Keratinocyte (primary cell): ENCODE measurements around the gene GRM7. TPM values are rescaled to one million over a fixed set of nuclear protein-coding genes. Genes with fewer than 3 reads are reported as not detected.
A peak's percentile ranks its signal among the peaks of the same experiment; 100 is the strongest.

ENCODE experiments used
- DNase-seq: peaks from one replicate; pipeline ENCODE4 v3.0.0-alpha.2; 2011; ENCODE audit warnings: low read depth, missing footprints, low spot score
- FAIRE-seq: peaks from 2 replicates; lab custom pipeline; 2011; peaks lifted over from hg19 to GRCh38; lab: Jason Lieb, UNC
- H2AFZ ChIP-seq: 2 replicates; pipeline ENCODE4 v1.6.0; 2012; ENCODE audit warnings: low read length, control low read depth, inconsistent platforms; ENCODE audit not compliant: control insufficient read depth
- H3K27ac ChIP-seq: 2 replicates; pipeline ENCODE4 v1.5.1; 2011; ENCODE audit warnings: low read length; ENCODE audit not compliant: control insufficient read depth, insufficient read depth
- H3K27me3 ChIP-seq: 3 replicates; pipeline ENCODE4 v1.6.0; 2011; ENCODE audit warnings: low read length; ENCODE audit not compliant: control insufficient read depth, insufficient read depth; ENCODE audit errors: extremely low read depth
- H3K36me3 ChIP-seq, 2 experiments: 2 replicates in 1 of 2; 3 replicates in 1 of 2; pipeline ENCODE4 v1.5.1; 2011; ENCODE audit warnings: low read length in 2 of 2, mild to moderate bottlenecking in 1 of 2; ENCODE audit not compliant: control insufficient read depth in 2 of 2, insufficient read depth in 2 of 2; ENCODE audit errors: extremely low read depth in 1 of 2
- H3K4me1 ChIP-seq: 3 replicates; pipeline ENCODE4 v1.5.1; 2011; ENCODE audit warnings: low read length; ENCODE audit not compliant: control insufficient read depth, insufficient read depth; ENCODE audit errors: extremely low read depth
- H3K4me2 ChIP-seq: 3 replicates; pipeline ENCODE4 v1.6.0; 2011; ENCODE audit warnings: low read depth, low read length; ENCODE audit not compliant: control insufficient read depth, insufficient read depth; ENCODE audit errors: extremely low read depth
- H3K4me3 ChIP-seq, 3 experiments: fragments of 200-600 bp in 1 of 3; sonication (generic) in 1 of 3; 2 replicates in 2 of 3; 3 replicates in 1 of 3; pipeline ENCODE4 v1.5.1; 2011 to 2016; ENCODE audit warnings: low read length in 3 of 3, mild to moderate bottlenecking in 3 of 3, control low read depth in 2 of 3, inconsistent platforms in 1 of 3, low read depth in 1 of 3, mixed read lengths in 1 of 3, mixed run types in 1 of 3, moderate library complexity in 1 of 3; ENCODE audit not compliant: control insufficient read depth in 2 of 3, insufficient read depth in 2 of 3; ENCODE audit errors: extremely low read depth in 1 of 3
- H3K79me2 ChIP-seq: 2 replicates; pipeline ENCODE4 v1.6.0; 2012; ENCODE audit warnings: low read length; ENCODE audit not compliant: control insufficient read depth, insufficient read depth
- H3K9ac ChIP-seq: 3 replicates; pipeline ENCODE4 v1.6.0; 2011; ENCODE audit warnings: low read length; ENCODE audit not compliant: control insufficient read depth, insufficient read depth; ENCODE audit errors: extremely low read depth
- H3K9me1 ChIP-seq: 3 replicates; pipeline ENCODE4 v1.6.0; 2011; ENCODE audit warnings: low read length; ENCODE audit not compliant: control insufficient read depth, insufficient read depth; ENCODE audit errors: extremely low read depth
- H3K9me3 ChIP-seq: 2 replicates; pipeline ENCODE4 v1.5.1; 2012; ENCODE audit warnings: low read depth, low read length; ENCODE audit not compliant: control insufficient read depth
- H4K20me1 ChIP-seq: 3 replicates; pipeline ENCODE4 v1.6.0; 2011; ENCODE audit warnings: low read length; ENCODE audit not compliant: control insufficient read depth, insufficient read depth; ENCODE audit errors: extremely low read depth
- CTCF ChIP-seq, 3 experiments: IDR thresholded peaks in 1 of 3; conservative IDR thresholded peaks in 1 of 3; optimal IDR thresholded peaks in 1 of 3; 2 replicates in 2 of 3; 3 replicates in 1 of 3; pipeline versions ENCODE3 to v1.5.1; 2011; ENCODE audit warnings: low read length in 3 of 3, mild to moderate bottlenecking in 3 of 3, moderate library complexity in 2 of 3, control low read depth in 1 of 3, inconsistent platforms in 1 of 3; ENCODE audit not compliant: insufficient read depth in 2 of 3; ENCODE audit errors: extremely low read depth in 1 of 3
- EZH2 ChIP-seq: IDR thresholded peaks from one replicate; pipeline ENCODE4 v1.6.1; 2012; ENCODE audit warnings: inconsistent platforms, mild to moderate bottlenecking, low read length, moderate library complexity
- dilution Hi-C: fragments of 300-500 bp; cut with MboI; formaldehyde crosslinking; loops from one replicate; pipeline ENCODE4 v1.7.0; 2020; ENCODE audit warnings: low sequenced_read_pairs; ENCODE audit not compliant: extremely low pct_ligation_motif_present
- polyA plus RNA-seq, 5 experiments: library from polyadenylated mRNA; depleted of rRNA in 3 of 5; stranded (reverse) in 3 of 5; stranded (forward) in 1 of 5; unstranded in 1 of 5; fragments of >200 nt; gene quantifications; 1 replicate in 1 of 5; 2 replicates in 3 of 5; 3 replicates in 1 of 5; pipeline versions ENCODE4 v1.2.1 to v1.2.3, GENCODE V29; 2011 to 2012; ENCODE audit warnings: missing spikeins in 2 of 5, low read depth in 1 of 5, low replicate concordance in 1 of 5

GRM7 gene
- polyA plus RNA-seq, 1 donor (not counting 4 experiments of a cell fraction or from before 2014, with no cell fraction given), result not detected

DNA sequence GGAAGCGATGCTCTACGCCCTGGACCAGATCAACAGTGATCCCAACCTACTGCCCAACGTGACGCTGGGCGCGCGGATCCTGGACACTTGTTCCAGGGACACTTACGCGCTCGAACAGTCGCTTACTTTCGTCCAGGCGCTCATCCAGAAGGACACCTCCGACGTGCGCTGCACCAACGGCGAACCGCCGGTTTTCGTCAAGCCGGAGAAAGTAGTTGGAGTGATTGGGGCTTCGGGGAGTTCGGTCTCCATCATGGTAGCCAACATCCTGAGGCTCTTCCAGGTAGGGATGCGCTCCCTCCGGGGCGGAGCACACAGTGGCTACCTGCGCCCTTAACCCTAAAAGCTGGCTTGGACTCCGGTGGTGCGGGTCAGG, 698 bp downstream of the GRM7 start:
- Histone ChIP-seq H2AFZ (no peak overlapping the region), H3K9ac (no peak overlapping the region), H4K20me1 (no peaks in the 10 kb centered on the region), H3K27ac (no peak overlapping the region), H3K9me1 (no peaks in the 10 kb centered on the region), H3K36me3 (no peaks in the 10 kb centered on the region), H3K4me1 (no peaks in the 10 kb centered on the region), H3K4me3 (no peak overlapping the region), H3K79me2 (no peaks in the 10 kb centered on the region), H3K9me3 (no peaks in the 10 kb centered on the region), H3K4me2 (no peak overlapping the region), H3K27me3 (peaks cover 39% of the 10 kb centered on the region)
- DNase-seq (no peak), FAIRE-seq (no peak)
- no peak for TF ChIP-seq CTCF (optimal IDR thresholded peaks at IDR 0.05 in 1 of 3, IDR thresholded peaks at IDR 0.05 in 1 of 3, conservative IDR thresholded peaks at IDR 0.05 in 1 of 3; ENCODE audit: extremely low read depth in 1 of 3, insufficient read depth in 2 of 3, low read length in 3 of 3)
- peak; percentile 85 for TF ChIP-seq EZH2
- dilution Hi-C loops, result no loop called here

DNA sequence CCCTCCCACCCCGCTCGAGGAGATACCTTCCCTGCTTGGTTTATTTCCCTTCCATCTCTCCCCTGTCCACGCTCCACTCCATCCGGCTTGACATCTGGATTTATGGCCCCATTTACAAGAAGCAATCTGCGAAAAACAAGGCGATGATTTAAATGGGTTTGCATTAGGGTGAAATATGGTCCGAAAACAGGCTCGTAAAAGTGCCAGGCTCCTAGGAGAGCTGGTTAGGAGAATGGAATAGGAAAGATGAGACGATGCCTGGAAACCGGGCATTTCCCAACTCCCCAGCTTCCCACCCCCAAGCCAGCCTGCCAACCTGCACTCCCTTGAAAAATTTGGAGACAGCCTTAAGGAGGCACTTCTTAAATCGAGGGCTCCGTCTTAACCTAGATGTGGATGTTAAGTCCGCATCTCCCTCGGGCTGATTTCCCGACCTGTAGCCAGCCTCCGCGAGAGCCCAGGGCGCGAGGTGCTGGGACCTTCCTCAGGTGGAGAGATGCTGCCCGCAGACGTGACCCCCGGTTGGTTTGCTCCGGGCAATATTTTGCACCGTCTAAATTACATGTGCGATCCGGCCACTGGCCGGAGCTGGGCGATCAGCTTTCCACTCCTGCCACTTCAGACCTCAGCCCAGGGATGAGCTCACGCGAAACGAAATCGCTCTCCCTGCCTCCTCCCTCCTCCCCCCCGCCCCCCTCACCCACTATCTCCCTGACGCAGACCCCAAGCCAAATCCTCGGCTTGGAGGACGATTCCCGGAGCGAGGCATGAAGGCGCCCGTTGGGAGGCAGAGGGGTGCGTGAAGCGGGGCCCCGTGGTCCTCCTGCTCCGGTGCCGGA, 1.3 kb downstream of the GRM7 start:
- DNase-seq (no peak), FAIRE-seq (no peak)
- peaks cover 39% of the 10 kb centered on the region for H3K27me3 ChIP-seq
- no peaks in the 10 kb centered on the region for H3K36me3 ChIP-seq
- no peak overlapping the region for H3K4me3 ChIP-seq
- dilution Hi-C loops, result no loop called here
- TF ChIP-seq EZH2, result peak; percentile 73
- TF ChIP-seq CTCF (optimal IDR thresholded peaks at IDR 0.05 in 1 of 3, IDR thresholded peaks at IDR 0.05 in 1 of 3, conservative IDR thresholded peaks at IDR 0.05 in 1 of 3; ENCODE audit: extremely low read depth in 1 of 3, insufficient read depth in 2 of 3, low read length in 3 of 3), result no peak
- no peak overlapping the region for H3K4me2 ChIP-seq
- no peaks in the 10 kb centered on the region for H4K20me1 ChIP-seq
- H3K4me1 ChIP-seq, result no peaks in the 10 kb centered on the region
- H3K9ac ChIP-seq, result no peak overlapping the region
- H3K9me3 ChIP-seq, result no peaks in the 10 kb centered on the region
- no peaks in the 10 kb centered on the region for H3K79me2 ChIP-seq
- no peaks in the 10 kb centered on the region for H3K9me1 ChIP-seq
- H2AFZ ChIP-seq, result no peak overlapping the region
- no peak overlapping the region for H3K27ac ChIP-seq
